WI38 (cell line): Measurements from ENCODE around the gene CYP4V2.
"Not testable (repeated sequence)": the region's sequence is repeated elsewhere in the genome, so short reads cannot be mapped to it uniquely, and the experiment has no call there.

Experiments used
- H3K4me3 ChIP-seq: 2 replicates; pipeline ENCODE4 v1.5.1; 2011; ENCODE audit warnings: low read depth, mild to moderate bottlenecking, control low read depth, low read length
- TF ChIP-seq, protein P1 (sequence below): IDR thresholded peaks from 2 replicates; pipeline ENCODE4 v1.5.1; 2012; ENCODE audit warnings: low read depth, mild to moderate bottlenecking, control low read depth, low read length

CYP4V2 gene

DNA sequence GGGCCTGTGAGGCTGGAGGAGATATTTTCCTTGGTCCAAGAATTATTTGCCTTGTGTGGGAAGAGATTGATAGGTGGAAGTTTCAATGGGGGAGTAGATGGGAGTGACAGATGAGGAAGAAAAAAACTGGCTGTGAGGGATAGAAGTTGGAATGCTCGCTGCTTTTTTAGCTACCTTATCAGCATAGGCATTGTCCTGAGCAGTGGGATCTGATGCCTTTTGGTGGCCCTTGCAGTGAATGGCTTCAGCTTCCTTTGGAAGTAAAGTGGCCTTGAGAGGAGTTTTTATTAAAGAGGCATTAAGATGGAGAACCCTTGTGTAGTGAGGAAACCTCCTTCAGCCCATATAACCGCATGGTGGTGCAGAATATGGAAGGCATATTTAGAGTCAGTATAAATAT lies 52.0 kb downstream of the CYP4V2 start:
- TF ChIP-seq, protein P1, sequence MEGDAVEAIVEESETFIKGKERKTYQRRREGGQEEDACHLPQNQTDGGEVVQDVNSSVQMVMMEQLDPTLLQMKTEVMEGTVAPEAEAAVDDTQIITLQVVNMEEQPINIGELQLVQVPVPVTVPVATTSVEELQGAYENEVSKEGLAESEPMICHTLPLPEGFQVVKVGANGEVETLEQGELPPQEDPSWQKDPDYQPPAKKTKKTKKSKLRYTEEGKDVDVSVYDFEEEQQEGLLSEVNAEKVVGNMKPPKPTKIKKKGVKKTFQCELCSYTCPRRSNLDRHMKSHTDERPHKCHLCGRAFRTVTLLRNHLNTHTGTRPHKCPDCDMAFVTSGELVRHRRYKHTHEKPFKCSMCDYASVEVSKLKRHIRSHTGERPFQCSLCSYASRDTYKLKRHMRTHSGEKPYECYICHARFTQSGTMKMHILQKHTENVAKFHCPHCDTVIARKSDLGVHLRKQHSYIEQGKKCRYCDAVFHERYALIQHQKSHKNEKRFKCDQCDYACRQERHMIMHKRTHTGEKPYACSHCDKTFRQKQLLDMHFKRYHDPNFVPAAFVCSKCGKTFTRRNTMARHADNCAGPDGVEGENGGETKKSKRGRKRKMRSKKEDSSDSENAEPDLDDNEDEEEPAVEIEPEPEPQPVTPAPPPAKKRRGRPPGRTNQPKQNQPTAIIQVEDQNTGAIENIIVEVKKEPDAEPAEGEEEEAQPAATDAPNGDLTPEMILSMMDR: no peak
- H3K4me3 ChIP-seq: no peak overlapping the region

DNA sequence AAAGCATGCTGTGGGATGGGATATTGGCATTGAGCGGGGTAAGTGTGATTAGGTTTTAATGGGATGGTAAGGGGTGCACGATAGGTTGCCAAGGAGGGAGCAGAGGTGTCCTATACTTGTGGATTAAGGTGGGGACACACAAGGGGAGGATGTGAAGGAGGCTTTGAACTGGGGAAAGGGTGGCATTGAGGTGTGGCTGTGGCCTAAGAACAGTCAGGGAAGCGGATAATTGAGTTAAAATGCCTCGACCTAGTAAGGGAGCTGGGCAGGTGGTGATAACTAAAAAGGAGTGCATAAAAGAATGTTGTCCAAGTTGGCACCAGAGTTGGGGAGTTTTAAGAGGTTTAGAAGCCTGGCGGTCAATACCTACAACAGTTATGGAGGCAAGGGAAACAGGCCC lies 53.5 kb downstream of the CYP4V2 start:
- TF ChIP-seq, protein P1: no peak
- no peak overlapping the region for H3K4me3 ChIP-seq

DNA sequence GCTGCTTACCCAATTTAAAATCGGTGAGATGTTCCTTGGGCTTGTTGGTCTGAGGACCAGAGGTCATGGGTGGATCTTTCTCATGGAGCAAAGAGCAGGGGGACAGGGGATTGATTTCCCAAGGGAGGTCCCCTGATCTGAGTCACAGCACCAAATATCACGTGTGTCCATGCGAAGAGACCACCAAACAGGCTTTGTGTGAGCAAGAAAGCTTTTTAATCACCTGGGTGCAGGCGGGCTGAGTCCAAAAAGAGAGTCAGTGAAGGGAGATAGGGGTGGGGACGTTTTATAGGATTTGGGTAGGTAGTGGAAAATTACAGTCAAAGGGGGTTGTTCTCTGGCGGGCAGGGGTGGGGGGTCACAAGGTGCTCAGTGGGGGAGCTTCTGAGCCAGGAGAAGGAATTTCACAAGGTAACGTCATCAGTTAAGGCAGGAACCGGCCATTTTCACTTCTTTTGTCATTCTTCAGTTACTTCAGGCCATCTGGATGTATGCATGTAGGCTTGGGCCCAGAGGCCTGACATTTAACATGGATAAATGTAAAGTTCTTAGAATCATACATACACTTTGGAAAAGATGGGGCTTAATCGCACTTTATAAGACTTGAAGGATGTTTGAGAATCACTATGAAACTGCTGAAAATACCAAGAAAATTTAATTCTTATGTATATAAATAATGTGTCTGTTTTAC lies 55.8 kb downstream of the CYP4V2 start:
- H3K4me3 ChIP-seq: not testable (repeated sequence)

DNA sequence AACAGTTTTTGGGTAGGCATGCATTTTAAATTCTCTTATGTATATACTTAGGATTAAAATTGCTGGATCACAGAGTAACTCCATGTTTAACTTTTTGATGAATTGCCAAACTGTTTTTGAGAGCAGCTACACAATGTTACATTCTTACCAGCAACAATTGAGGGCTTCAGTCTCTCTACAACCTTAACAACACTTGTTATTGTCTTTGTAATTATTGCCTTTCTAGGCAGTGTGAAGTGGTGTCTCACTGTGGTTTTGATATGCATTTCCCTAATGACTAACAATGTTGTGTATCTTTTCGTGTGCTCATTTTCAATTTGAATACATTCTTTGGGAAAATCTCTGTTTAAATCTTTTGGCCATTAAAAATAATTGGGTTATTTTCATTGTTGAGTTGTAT lies 57.3 kb downstream of the CYP4V2 start:
- TF ChIP-seq, protein P1: no peak
- no peak overlapping the region for H3K4me3 ChIP-seq

DNA sequence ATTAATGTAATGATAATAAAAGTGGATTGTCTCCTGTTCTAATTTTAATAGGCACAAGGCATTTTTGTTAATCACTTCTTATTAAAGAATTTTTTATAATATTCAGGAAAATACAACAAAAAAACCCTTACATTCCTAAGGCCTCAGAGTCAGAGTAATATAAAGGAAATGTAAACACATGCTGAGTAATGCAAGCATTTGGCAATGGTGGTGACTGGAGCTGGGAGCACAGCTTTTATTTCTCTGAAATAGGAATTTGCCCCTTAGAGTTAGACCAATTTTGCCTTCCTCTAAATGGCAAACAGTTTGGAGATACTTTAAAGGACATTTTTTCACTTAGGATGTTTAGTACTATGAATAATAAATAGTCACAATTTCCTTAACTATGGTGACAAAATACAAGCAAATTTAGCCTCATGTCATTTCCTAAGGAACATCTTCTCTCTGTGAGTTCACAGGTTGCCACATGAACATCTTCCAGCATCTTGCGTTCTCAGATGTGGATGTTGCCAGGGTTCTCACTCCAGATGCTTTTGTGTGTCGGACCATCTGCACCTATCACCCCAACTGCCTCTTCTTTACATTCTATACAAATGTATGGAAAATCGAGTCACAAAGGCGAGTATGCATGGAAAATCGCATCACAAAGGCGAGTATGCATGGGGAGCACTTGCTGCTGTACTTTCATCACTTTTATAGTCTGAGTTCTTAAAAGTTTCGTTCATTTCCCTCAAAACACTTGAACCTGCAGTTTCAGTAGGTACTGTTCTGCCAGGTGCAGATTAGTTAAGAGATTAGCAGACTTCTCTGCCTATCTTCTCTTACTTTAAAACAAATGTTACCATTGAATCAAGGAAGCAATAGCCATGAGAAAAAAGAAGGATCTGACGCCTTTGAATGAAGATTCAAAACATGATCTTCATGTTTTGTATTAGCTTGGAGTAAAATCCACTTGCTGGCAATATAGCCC lies 58.7 kb downstream of the CYP4V2 start:
- TF ChIP-seq, protein P1: no peak
- H3K4me3 ChIP-seq: no peak overlapping the region

DNA sequence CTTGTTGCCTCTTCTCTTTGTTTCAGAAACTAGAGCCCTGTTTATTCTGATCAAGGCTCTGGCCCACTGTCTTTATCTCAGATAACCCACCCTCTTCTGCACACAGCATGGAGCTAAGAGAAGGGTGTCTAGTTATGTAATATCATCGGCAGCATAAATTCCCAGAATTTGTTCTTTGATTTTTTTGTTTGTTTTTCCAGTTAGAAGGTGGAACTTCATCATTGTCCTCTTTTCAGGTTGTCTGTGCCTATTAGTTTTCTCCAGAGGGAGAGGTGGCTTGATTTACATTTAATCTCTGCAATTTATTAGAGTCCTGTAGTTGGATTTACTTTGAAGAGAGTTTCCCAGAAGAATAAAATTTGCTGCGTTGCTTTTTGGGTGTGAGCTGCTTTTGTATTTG lies 59.4 kb downstream of the CYP4V2 start:
- no peak overlapping the region for H3K4me3 ChIP-seq
- TF ChIP-seq, protein P1: no peak

DNA sequence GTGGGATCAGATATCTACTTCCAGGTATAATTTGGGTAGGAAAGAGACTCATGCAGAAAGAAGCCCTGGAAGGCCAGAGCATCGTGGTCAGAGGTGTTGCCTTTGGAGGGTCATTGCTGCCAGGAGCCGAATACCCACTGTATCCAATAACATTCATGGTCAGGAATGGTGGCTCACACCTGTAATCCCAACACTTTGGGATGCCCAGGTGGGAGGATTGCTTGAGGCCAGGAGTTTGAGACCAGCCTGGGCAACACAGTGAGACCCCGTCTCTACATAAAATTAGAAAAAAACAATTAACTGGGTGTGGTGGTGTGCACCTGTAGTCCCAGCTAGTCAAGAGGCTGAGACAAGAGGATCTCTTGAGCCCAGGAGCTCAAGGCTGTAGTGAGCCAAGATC lies 63.8 kb downstream of the CYP4V2 start:
- TF ChIP-seq, protein P1: no peak

More for the DNA sequence above, 63.8 kb downstream of the CYP4V2 start:
- H3K4me3 ChIP-seq: no peak overlapping the region
